GM21576 (cell line): ENCODE results near the gene ISG20L2.
"Not testable (repeated sequence)": the region's sequence is repeated elsewhere in the genome, so short reads cannot be mapped to it uniquely, and the experiment has no call there.

ENCODE experiments used
- ATAC-seq: cut with Tn5 transposase; IDR thresholded peaks from one replicate; pipeline ENCODE4 v1.9.1; 2021; ENCODE audit warnings: mild to moderate bottlenecking, moderate library complexity; ENCODE audit not compliant: unreplicated experiment

Gene ISG20L2

GRCh38 chr1:156728599-156729462 lies at the start of gene ISG20L2:
TSS of gene ISG20L2 (minus strand) at chr1:156728766. CDS start at chr1:156727652, 1,114 bp downstream.
- peak; percentile 81 for ATAC-seq

- ATAC-seq = no peak
These were observed 49.0 kb upstream of the ISG20L2 start for GRCh38 chr1:156777573-156777972.

- ATAC-seq = no peak
These were observed 48.4 kb upstream of the ISG20L2 start for GRCh38 chr1:156776942-156777341.

GRCh38 chr1:156775799-156776198 lies 47.2 kb upstream of the ISG20L2 start:
- ATAC-seq = no peak

- no peak for ATAC-seq
These were observed 45.0 kb upstream of the ISG20L2 start for GRCh38 chr1:156773607-156774006.

GRCh38 chr1:156772728-156773497 lies 44.3 kb upstream of the ISG20L2 start:
- ATAC-seq = no peak

- no peak for ATAC-seq
These were observed 43.7 kb upstream of the ISG20L2 start for GRCh38 chr1:156772222-156772621.

- no peak for ATAC-seq
These were observed 40.2 kb upstream of the ISG20L2 start for GRCh38 chr1:156768610-156769295.

- ATAC-seq = no peak
These were observed 39.5 kb upstream of the ISG20L2 start for GRCh38 chr1:156767879-156768604.

- peak; percentile 93 for ATAC-seq
These were observed 38.7 kb upstream of the ISG20L2 start, which contains the start of gene PRCC for GRCh38 chr1:156767101-156767878. TSS of gene PRCC (plus strand) at chr1:156767535. CDS start at chr1:156767772, 237 bp downstream.

- no peak for ATAC-seq
These were observed 37.9 kb upstream of the ISG20L2 start for GRCh38 chr1:156766298-156767100.

- no peak for ATAC-seq
These were observed 37.1 kb upstream of the ISG20L2 start for GRCh38 chr1:156765666-156766065.

GRCh38 chr1:156765136-156765535 lies 36.6 kb upstream of the ISG20L2 start:
- ATAC-seq = not testable (repeated sequence)

- no peak for ATAC-seq
These were observed 32.2 kb upstream of the ISG20L2 start for GRCh38 chr1:156760796-156761104.

- ATAC-seq = no peak
These were observed 31.7 kb upstream of the ISG20L2 start for GRCh38 chr1:156760092-156760795.

GRCh38 chr1:156757572-156758253 lies 29.1 kb upstream of the ISG20L2 start:
- ATAC-seq = not testable (repeated sequence)

- no peak for ATAC-seq
These were observed 27.8 kb upstream of the ISG20L2 start for GRCh38 chr1:156756355-156756754.

GRCh38 chr1:156755527-156755950 lies 27.0 kb upstream of the ISG20L2 start:
- ATAC-seq = no peak
